Measurements from ENCODE around the gene KCNQ2.

The KCNQ2 gene

GRCh38 chr20:63434599-63435378 lies 37.7 kb downstream of the KCNQ2 start:
- DNase-seq (ENCODE audit: low spot score): peak; percentile 72

- no peak for DNase-seq (ENCODE audit: low spot score)
Measured at GRCh38 chr20:63433756-63434531, 38.5 kb downstream of the KCNQ2 start.

- no peak for DNase-seq (ENCODE audit: low spot score)
Measured at GRCh38 chr20:63433351-63433750, 39.1 kb downstream of the KCNQ2 start.

GRCh38 chr20:63432577-63433325 lies 39.7 kb downstream of the KCNQ2 start:
- no peak for DNase-seq (ENCODE audit: low spot score)

GRCh38 chr20:63431944-63432343 lies 40.5 kb downstream of the KCNQ2 start:
- no peak for DNase-seq (ENCODE audit: low spot score)

- no peak for DNase-seq (ENCODE audit: low spot score)
Measured at GRCh38 chr20:63430891-63431290, 41.6 kb downstream of the KCNQ2 start.

GRCh38 chr20:63429992-63430391 lies 42.5 kb downstream of the KCNQ2 start:
- no peak for DNase-seq (ENCODE audit: low spot score)

GRCh38 chr20:63428906-63429575 lies 43.4 kb downstream of the KCNQ2 start:
- DNase-seq (ENCODE audit: low spot score): no peak

GRCh38 chr20:63427724-63428330 lies 44.6 kb downstream of the KCNQ2 start:
- DNase-seq (ENCODE audit: low spot score): no peak

- DNase-seq (ENCODE audit: low spot score): no peak
Measured at GRCh38 chr20:63427206-63427605, 45.2 kb downstream of the KCNQ2 start.

GRCh38 chr20:63425846-63426485 lies 46.5 kb downstream of the KCNQ2 start:
- no peak for DNase-seq (ENCODE audit: low spot score)

- DNase-seq (ENCODE audit: low spot score): no peak
Measured at GRCh38 chr20:63424613-63425012, 47.8 kb downstream of the KCNQ2 start.

- no peak for DNase-seq (ENCODE audit: low spot score)
Measured at GRCh38 chr20:63423751-63424150, 48.7 kb downstream of the KCNQ2 start.

GRCh38 chr20:63422653-63423052 lies 49.8 kb downstream of the KCNQ2 start:
- no peak for DNase-seq (ENCODE audit: low spot score)

- no peak for DNase-seq (ENCODE audit: low spot score)
Measured at GRCh38 chr20:63421913-63422312, 50.5 kb downstream of the KCNQ2 start.

GRCh38 chr20:63421094-63421692 lies 51.3 kb downstream of the KCNQ2 start:
- no peak for DNase-seq (ENCODE audit: low spot score)

- no peak for DNase-seq (ENCODE audit: low spot score)
Measured at GRCh38 chr20:63420359-63421093, 51.9 kb downstream of the KCNQ2 start.

- DNase-seq (ENCODE audit: low spot score): no peak
Measured at GRCh38 chr20:63419299-63419698, 53.2 kb downstream of the KCNQ2 start.

- no peak for DNase-seq (ENCODE audit: low spot score)
Measured at GRCh38 chr20:63418617-63419016, 53.8 kb downstream of the KCNQ2 start.

- no peak for DNase-seq (ENCODE audit: low spot score)
Measured at GRCh38 chr20:63417738-63418120, 54.7 kb downstream of the KCNQ2 start.
